HG02763 (cell line): ENCODE results near the gene FBXO46.
A peak's percentile ranks its signal among the peaks of the same experiment; 100 is the strongest.
"Not testable (repeated sequence)": the region's sequence is repeated elsewhere in the genome, so short reads cannot be mapped to it uniquely, and the experiment has no call there.

Experiments used
- ATAC-seq: cut with Tn5 transposase; IDR thresholded peaks from one replicate; pipeline ENCODE4 v1.9.1; 2021; ENCODE audit warnings: mild to moderate bottlenecking, moderate library complexity; ENCODE audit not compliant: unreplicated experiment

Gene FBXO46

DNA sequence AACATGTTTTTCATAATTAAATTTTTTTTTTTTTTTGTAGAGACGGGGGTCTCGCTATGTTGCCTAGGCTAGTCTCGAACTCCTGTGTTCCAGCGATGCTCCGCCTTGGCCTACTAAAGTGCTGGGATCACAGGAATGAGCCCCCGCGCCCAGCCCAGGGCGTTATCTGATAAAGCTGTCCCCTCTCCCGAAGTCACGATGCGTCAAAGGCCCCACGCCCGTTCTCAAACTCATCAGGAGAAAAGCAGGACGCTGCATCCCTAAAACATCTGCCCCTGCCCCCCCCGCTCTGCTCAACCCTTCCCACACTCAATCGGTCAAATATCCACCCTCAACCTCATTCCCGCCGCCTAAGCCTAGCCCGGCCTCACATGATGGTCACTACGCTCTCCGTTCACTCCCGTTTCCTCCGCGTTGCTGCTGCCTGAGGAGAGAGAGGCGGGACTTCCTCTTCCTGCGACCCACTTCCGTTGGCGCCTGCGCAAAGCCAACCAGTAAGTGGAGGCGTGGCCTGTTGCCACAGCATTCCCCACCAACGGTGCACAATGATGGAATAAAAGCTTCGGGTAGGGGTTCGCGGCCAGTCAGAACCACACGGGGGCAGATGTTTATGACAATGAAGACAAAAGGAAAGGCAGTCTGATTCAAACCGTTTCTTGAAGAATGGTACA lies 39.0 kb downstream of the FBXO46 start, which contains the start of gene SNRPD2:
TSS of gene SNRPD2 (minus strand) at position 438 of the 671 bp plus-strand sequence. CDS start at position 373, 65 bp downstream.
- ATAC-seq = peak; percentile 55

GRCh38 chr19:45687599-45687998 lies 43.1 kb downstream of the FBXO46 start:
- ATAC-seq = no peak

DNA sequence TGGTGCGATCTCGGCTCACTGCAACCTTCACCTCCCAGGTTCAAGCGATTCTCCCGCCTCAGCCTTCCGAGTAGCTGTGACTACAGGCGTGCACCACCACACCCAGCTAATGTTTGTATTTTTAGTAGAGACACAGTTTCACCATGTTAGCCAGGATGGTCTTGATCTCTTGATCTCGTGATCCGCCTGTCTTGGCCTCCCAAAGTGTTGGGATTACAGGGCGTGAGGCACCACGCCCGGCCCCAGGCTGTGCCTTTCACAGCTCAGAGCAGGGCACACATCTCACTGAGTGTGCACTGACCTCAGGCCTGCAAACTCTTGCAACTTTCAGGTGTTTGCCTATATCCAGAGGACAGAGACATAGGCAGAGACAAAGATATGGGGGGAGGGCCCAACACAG lies 45.7 kb downstream of the FBXO46 start:
- not testable (repeated sequence) for ATAC-seq

DNA sequence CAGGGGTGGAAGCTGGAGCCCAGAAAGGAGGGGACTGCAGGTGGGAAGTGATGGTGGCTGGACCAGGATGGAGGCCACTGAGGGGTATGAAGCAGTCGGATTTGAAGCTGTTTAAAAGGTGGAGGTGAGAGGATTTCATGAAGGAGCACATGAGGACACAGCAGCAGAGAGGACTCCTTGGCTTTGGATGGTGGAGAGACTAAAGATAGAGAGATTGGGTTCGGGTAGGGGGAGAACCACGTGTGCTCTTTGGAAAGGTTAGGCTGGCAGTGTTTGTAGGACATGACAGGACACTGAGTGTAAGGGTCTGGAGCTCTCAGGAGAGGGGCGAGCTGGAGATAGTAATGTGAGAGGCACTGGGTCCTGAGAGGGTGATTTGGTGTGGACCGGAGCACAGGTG lies 47.8 kb downstream of the FBXO46 start:
- no peak for ATAC-seq

DNA sequence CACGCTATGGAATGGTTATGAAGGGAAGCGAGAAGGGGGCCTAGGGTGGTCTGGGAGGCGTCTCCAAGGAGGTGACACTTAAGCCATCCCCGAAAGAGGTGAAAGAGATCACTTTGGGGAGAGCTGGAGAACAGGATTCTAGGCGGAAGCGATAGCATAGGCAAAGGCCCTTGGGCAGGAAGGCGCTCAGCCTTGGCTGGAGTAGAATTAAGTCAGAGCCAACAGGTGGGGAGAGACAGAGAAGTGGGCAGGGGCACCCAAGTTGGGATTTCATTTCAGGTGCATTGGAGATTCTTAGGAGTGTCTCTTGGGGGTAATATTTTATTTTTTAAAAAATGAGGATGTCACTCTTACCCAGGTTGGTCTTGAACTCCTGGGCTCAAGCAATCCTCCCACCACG lies 48.6 kb downstream of the FBXO46 start:
- ATAC-seq = no peak

DNA sequence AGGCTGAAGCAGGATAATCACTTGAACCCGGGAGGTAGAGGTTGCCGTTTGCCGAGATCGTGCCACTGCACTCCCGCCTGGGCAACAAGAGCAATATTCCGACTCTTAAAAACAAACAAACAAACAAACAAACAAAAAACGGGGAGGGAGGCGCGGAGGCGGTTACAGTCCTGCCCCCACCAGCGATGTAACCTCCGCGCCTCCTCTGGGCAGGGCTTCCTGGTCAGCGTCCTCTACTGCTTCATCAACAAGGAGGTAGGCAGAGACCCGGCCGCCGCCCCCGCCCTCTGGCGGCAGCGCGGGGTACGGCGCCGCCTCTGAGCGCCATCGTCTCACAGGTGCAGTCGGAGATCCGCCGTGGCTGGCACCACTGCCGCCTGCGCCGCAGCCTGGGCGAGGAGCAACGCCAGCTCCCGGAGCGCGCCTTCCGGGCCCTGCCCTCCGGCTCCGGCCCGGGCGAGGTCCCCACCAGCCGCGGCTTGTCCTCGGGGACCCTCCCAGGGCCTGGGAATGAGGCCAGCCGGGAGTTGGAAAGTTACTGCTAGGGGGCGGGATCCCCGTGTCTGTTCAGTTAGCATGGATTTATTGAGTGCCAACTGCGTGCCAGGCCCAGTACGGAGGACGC lies 49.2 kb downstream of the FBXO46 start:
- peak; percentile 72 for ATAC-seq

DNA sequence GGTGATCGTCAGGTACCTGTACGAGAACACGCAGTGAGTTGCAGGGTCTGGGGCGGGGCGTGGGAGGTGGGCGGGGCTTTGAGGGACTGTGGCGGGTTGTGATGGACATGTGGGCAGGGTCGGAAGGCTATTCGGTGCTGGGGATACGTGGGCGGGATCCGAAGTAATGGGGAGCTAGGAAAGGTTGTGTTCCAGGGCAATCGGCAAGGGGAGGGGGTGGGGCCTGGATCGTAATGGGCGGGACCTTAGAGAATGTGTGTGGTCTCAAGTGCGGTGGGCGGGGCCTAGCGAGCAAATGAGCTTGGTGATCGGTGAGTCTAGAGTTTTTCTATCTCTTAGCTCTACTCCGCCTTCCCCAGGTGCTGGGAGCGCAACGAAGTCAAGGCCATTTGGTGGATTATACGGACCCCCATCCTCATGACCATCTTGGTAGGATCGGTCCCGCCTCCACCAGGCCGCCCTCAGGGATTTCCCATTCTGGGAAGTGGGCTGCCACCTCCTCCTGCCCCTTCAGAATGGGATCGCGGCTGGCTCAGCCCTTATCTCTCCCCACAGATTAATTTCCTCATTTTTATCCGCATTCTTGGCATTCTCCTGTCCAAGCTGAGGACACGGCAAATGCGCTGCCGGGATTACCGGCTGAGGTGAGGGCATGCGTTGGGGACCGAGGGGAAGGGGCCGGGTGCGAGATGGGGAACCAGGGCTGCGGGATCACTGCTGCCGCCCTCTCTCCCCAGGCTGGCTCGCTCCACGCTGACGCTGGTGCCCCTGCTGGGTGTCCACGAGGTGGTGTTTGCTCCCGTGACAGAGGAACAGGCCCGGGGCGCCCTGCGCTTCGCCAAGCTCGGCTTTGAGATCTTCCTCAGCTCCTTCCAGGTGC lies 53.1 kb downstream of the FBXO46 start:
- ATAC-seq = peak; percentile 38

- ATAC-seq = no peak
Observed at GRCh38 chr19:45676851-45677263, 53.8 kb downstream of the FBXO46 start.

- ATAC-seq = no peak
Observed at GRCh38 chr19:45674946-45675345, 55.8 kb downstream of the FBXO46 start.

GRCh38 chr19:45670670-45671453 lies 59.8 kb downstream of the FBXO46 start:
- peak; percentile 44 for ATAC-seq

- no peak for ATAC-seq
Observed at GRCh38 chr19:45668342-45668871, 62.3 kb downstream of the FBXO46 start.

DNA sequence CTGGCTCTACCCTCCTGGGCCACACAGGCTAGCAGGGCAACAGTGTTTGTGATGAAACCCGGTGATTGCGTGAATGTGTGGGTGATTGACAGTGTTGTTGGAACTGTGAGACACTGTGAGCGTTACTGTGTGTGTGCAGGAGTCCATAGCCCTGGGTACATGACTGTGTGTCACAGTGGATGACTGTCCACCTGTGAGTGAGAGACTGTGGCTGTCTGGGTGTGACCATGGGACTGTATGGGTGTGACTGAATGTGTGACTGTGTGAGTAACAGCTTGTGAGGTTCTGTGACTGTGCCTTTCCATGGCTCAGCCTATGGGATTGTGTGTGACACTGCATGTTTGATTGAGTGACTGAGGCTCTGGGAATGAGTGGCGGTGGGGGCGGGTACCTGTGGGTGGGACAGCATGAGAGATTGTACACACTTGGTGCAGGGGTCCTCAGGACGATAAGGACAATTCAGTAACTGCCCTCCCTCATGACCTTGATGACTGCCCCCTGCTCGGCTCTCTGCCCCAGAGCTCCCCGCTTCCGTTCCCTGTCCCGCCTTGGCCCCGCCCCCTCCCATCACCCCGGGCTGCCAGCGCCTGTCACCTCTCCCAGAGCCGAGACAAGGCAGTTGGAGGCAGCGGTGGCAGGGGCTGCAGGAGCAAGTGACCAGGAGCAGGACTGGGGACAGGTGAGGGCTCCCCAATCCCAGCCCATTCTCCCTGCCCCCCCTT lies 62.9 kb downstream of the FBXO46 start, which contains the start of gene GIPR:
TSS of gene GIPR (plus strand) at position 602 of the 722 bp plus-strand sequence. CDS start 1,300 bp downstream, outside the sequence.
- no peak for ATAC-seq

DNA sequence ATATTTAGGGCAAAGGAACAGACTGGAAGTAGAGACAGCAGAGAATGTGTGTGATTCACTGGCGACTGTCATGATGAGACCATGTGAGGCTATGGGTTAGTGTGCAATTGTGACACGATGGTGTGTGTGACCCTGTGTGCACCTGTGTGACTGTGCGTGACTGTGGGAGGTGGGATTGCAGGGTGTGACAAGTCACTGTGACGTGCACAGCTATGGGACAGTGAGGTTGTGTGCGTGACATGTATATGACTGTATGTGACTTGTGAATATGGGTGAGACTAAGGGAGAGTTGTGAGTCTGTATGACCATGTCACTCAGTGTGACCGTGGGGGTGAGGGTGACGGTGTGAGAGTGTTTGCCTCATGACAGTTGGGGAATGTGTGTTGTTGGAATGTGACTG lies 66.1 kb downstream of the FBXO46 start:
- ATAC-seq = no peak

DNA sequence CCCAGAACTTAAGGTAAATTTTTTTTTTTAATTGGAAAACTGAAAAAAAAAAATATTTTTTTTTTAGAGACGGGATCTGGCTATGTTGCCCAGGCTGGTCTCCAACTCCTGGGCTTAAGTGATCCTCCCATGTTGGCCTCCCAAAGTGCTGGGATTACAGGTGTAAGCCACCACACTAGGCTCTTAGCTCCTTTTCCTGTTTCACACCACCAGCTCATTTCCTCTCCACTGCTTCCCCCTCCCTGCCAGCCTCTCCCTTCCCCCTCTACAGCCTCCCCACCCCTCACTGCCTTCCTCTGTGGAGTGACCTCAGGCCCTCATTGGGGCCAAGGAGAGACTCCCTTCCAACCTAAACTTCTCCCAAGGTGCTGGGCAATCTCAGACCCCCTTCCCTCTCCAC lies 66.9 kb downstream of the FBXO46 start:
- ATAC-seq = no peak

DNA sequence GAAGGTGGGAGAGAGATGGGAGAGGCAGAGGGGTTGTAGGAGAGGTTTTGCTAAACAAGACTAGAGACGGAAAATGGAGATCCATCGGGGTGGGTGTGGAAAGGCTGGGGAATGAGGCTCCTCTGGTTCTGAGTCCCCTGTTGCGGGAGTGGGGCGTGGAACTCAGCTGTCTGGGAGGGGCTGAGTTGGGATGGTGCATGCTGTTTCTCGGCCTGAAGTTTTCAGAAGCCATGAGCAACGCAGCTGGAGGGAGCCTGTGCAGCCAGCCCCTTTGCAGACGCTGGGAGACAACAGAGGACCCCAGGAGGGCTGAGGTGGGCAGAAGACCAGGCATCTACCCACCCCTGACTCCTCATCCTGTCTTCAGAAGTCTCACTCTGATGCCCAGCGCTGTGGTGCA lies 70.1 kb downstream of the FBXO46 start:
- ATAC-seq = no peak
